Large intestine (tissue), 3 donors: ENCODE results near the gene ANKFY1. TPM values are rescaled to one million over a fixed set of nuclear protein-coding genes. Genes with fewer than 3 reads are reported as not detected.

Experiments
- DNase-seq, 2 donors: peaks; one replicate each; pipeline versions ENCODE4 v3.0.0 to v3.0.0-alpha.2; 2013
- H3K27ac ChIP-seq: one replicate; pipeline ENCODE4 v1.5.1; 2013; ENCODE audit warnings: low read length
- H3K27me3 ChIP-seq: 2 replicates; pipeline ENCODE4 v1.6.1; 2013; ENCODE audit warnings: low read length; ENCODE audit not compliant: control insufficient read depth, insufficient read depth
- H3K36me3 ChIP-seq: 2 replicates; pipeline ENCODE4 v1.6.1; 2013; ENCODE audit warnings: low read length; ENCODE audit not compliant: control insufficient read depth, insufficient read depth
- H3K4me1 ChIP-seq: one replicate; pipeline ENCODE4 v1.6.1; 2013; ENCODE audit warnings: low read length; ENCODE audit not compliant: control insufficient read depth, insufficient read depth
- H3K4me3 ChIP-seq: one replicate; pipeline ENCODE4 v1.5.1; 2013; ENCODE audit warnings: low read length
- H3K9me3 ChIP-seq: one replicate; pipeline ENCODE4 v1.6.1; 2013; ENCODE audit warnings: mild to moderate bottlenecking, low read depth, low read length, moderate library complexity; ENCODE audit not compliant: control insufficient read depth
- WGBS: methylation state at CpG from one replicate; pipeline ENCODE4 v1.1.5; 2013; ENCODE audit warnings: low lambda C conversion rate; ENCODE audit not compliant: insufficient coverage; 5-methylcytosine and 5-hydroxymethylcytosine counted together
- polyA plus RNA-seq: library from polyadenylated mRNA; unstranded; fragments of 120-200 nt; gene quantifications from one replicate; pipeline ENCODE4 v1.2.1, GENCODE V29; 2013

ANKFY1 gene
- polyA plus RNA-seq, 1 donor: 38.7 TPM

DNA sequence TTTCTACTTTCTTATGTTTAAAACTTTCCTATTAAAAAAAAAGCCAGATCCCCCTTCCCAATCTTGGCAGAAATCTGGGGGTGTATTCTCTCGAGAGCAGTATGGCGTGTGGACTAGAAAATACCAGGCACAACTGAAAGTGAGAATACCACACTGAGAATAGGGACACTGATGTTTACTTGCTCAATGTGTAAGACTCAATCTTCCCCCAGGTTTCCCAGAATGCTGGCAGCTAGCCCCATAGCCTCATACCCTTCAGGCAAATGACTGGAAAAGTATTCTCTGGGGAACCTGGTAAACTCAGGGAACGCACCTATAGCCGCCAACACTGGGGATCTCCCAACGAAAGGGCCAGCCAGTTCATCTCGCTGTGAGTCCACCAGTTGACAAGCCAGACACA, 136.2 kb downstream of the ANKFY1 start:
- 80% methylated on average over 1 of the region's 6 CpGs for WGBS
- H3K27ac ChIP-seq: no peak overlapping the region
- H3K4me3 ChIP-seq: no peak overlapping the region
- no peaks in the 10 kb centered on the region for H3K27me3 ChIP-seq
- no peaks in the 10 kb centered on the region for H3K4me1 ChIP-seq
- peaks cover 23% of the 10 kb centered on the region for H3K36me3 ChIP-seq
- DNase-seq: no peak
- no peaks in the 10 kb centered on the region for H3K9me3 ChIP-seq

DNA sequence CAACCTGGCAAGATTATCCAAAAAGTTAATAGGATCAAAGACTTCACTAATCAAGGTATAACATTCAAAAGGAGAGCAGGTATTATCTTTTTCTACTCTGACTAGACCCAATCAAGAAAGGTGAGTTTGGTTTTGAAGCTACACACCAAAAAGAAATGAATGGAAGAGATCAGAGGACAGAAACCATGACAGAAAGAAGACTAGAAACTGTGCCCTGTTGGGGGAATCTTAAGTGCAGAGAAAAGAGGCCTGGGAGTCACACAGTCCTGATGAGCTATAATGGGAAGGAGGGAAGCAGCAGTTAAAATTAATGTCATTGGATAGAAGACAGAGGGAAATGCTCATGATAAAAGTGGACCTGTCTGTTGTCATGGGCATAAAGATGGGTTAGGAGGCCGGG, 138.2 kb downstream of the ANKFY1 start:
- H3K4me3 ChIP-seq: no peak overlapping the region
- no peaks in the 10 kb centered on the region for H3K4me1 ChIP-seq
- DNase-seq: no peak
- H3K27ac ChIP-seq: no peak overlapping the region
- H3K27me3 ChIP-seq: no peaks in the 10 kb centered on the region
- no CpG with 5 or more reads among the region's 1 CpG for WGBS
- no peaks in the 10 kb centered on the region for H3K9me3 ChIP-seq
- H3K36me3 ChIP-seq: peaks cover 31% of the 10 kb centered on the region

DNA sequence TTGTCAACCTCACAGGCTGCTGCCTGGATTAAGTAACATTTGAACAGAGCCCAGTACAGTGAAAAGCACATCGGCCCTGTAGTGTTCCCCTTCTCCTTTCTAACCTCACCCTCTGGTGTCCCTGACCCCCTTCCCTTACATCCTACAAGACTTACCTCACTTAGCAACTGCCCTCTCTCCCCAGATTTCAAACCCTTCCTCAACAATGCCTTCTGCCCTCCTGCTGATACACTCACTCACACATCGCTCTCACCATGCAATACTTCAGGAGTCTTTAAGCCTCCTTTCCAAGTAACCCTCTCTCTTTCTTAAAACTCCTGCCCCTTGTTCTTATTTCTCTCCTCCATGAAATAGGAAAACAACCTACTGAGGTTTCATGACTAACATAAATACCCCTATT, 138.8 kb downstream of the ANKFY1 start:
- no peak overlapping the region for H3K27ac ChIP-seq
- WGBS: 100% methylated on average over 2 of the region's 2 CpGs

DNA sequence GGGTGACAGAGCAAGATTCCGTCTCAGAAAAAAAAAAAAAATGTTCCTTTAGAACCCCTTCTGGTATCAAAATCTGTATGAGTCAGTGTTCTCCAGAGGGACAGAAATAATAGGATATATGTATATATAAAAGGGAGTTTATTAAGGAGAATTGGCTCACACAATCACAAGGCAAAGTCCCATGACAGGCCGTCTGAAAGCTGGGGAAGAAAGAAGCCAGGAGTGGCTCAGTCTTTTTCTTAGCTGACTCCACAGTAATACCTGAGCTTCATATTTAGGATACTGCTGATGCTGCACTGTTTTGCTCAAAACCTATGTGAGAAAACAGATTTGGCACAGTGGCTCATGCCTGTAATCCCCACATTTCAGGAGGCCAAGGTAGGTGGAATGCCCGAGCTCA, 143.4 kb downstream of the ANKFY1 start:
- no peak for DNase-seq
- peak overlapping the region; percentile 53 for H3K27ac ChIP-seq
- peaks cover 3% of the 10 kb centered on the region for H3K4me1 ChIP-seq
- WGBS: 80% methylated on average over 1 of the region's 3 CpGs
- H3K36me3 ChIP-seq: peaks cover 69% of the 10 kb centered on the region
- no peaks in the 10 kb centered on the region for H3K9me3 ChIP-seq
- H3K4me3 ChIP-seq: no peak overlapping the region
- H3K27me3 ChIP-seq: no peaks in the 10 kb centered on the region

More for the DNA sequence above, 138.8 kb downstream of the ANKFY1 start:
- Histone ChIP-seq H3K27me3 (no peaks in the 10 kb centered on the region), H3K9me3 (no peaks in the 10 kb centered on the region), H3K36me3 (peaks cover 34% of the 10 kb centered on the region), H3K4me1 (no peaks in the 10 kb centered on the region), H3K4me3 (no peak overlapping the region)
- no peak for DNase-seq

DNA sequence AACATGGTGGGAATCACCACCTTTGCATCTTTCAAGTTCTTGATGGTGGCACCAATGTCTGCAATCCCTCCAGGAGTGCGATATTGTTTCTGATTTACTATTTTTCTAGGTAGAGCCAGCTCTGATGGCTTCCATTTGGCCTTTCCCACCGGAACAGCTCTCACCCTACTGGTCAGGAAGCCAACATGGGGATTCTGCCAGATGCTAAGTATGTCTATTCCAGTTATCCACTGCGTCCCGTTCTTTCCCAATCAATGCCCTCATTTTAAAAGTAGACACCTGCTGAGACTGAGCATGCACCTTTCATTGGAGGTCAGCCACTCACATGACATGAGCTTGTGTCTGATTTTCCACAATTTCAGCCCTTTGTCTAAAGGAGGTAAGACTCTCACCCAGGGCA, 144.5 kb downstream of the ANKFY1 start:
- Histone ChIP-seq H3K27me3 (no peaks in the 10 kb centered on the region), H3K27ac (no peak overlapping the region), H3K4me3 (no peak overlapping the region), H3K36me3 (peaks cover 79% of the 10 kb centered on the region), H3K9me3 (no peaks in the 10 kb centered on the region), H3K4me1 (peaks cover 3% of the 10 kb centered on the region)
- no peak for DNase-seq
- no CpG with 5 or more reads among the region's 4 CpGs for WGBS

DNA sequence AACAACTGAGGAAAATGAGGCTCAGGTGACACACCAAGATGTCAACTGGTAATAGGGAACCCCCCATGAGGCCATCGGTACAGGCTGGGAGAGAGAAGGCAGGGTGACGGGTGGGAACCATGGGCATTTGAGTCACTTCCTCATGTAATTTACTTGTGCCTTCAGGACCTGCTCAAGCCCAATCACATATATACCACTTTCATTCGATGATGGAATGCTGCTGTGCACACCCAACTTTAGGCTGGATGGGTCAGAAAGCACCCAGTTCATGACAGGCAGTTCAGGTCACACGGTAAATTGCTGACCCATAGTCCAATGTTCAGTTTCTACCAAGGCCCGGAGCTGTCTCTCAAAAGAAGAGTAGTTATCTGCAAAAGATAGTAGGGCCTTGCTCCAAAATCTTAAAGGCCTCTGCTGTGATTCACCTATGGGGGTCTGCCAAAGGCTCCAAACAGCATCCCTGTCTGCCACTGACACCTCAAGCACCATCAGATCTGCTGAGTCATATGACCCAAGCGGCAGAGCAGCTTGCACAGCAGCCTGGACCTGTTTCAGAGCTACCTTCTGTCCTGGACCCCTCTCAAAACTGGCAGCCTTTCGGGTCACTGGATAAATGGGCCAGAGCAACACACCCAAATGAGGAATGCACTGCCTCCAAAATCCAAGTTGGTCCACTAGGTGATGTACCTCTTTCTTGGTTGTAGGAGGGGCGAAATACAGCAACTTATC, 145.6 kb downstream of the ANKFY1 start:
- Histone ChIP-seq H3K27me3 (no peaks in the 10 kb centered on the region), H3K4me1 (peaks cover 3% of the 10 kb centered on the region), H3K4me3 (no peak overlapping the region), H3K9me3 (no peaks in the 10 kb centered on the region), H3K36me3 (peaks cover 80% of the 10 kb centered on the region), H3K27ac (peak overlapping the region; percentile 58)
- peak in 1 of 2 donors; percentile 40 for DNase-seq
- WGBS: no CpG with 5 or more reads among the region's 8 CpGs

DNA sequence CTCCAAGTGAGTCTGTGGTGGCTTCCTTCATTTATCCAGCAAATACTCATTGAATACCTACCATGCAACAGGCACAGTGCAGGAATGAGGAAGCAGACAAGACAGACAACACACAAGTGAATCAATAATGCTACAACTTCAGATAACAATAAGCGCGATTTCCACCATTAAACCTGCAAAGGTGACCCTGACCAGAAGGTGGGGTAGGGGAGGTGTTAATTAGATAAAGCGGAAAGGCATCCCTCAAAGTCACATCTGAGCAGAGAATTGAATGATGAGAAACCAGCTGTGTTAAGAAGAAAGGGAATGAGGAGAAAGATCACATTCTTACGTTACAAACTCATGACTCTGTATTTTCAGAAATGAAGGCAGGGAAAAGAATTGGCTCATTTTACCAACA, 147.3 kb downstream of the ANKFY1 start:
- H3K4me1 ChIP-seq: peaks cover 3% of the 10 kb centered on the region
- no peak overlapping the region for H3K27ac ChIP-seq
- no peaks in the 10 kb centered on the region for H3K27me3 ChIP-seq
- no peak for DNase-seq
- no peak overlapping the region for H3K4me3 ChIP-seq
- no peaks in the 10 kb centered on the region for H3K9me3 ChIP-seq
- WGBS: 90% methylated on average over 2 of the region's 4 CpGs
- H3K36me3 ChIP-seq: peaks cover 80% of the 10 kb centered on the region

Other genes starting within 250 kb of the ANKFY1 start
- 52.9 TPM for gene ZZEF1, start 120.9 kb downstream of the ANKFY1 start, polyA plus RNA-seq
- 20.8 TPM for gene CYB5D2, start 120.8 kb downstream of the ANKFY1 start, polyA plus RNA-seq
- 45.7 TPM for gene UBE2G1, start 102.7 kb upstream of the ANKFY1 start, polyA plus RNA-seq
- 9.2 TPM for gene SPNS3, start 170.0 kb upstream of the ANKFY1 start, polyA plus RNA-seq
- gene SPNS2, start 234.9 kb upstream of the ANKFY1 start, polyA plus RNA-seq: 13.3 TPM